Effector memory CD4-positive, alpha-beta T cell (primary cell): Measurements from ENCODE around the gene PPP2R3A.
"Not testable (repeated sequence)": the region's sequence is repeated elsewhere in the genome, so short reads cannot be mapped to it uniquely, and the experiment has no call there.

Experiments
- DNase-seq, 3 donors: peaks; one replicate each; pipeline ENCODE4 v3.0.0-alpha.2; 2020
- H3K27ac ChIP-seq: 2 replicates; pipeline ENCODE4 v1.7.0; 2013; ENCODE audit warnings: mild to moderate bottlenecking, low read length, moderate library complexity; ENCODE audit not compliant: insufficient read depth, poor library complexity, severe bottlenecking
- H3K27me3 ChIP-seq: replicated peaks from 2 replicates; pipeline ENCODE4 v1.7.0; 2013; ENCODE audit warnings: mild to moderate bottlenecking, low read length; ENCODE audit not compliant: insufficient read depth, control insufficient read depth, poor library complexity, severe bottlenecking
- H3K36me3 ChIP-seq: 2 replicates; pipeline ENCODE4 v1.7.0; 2013; ENCODE audit warnings: mild to moderate bottlenecking, low read length, moderate library complexity; ENCODE audit not compliant: control insufficient read depth, insufficient read depth
- H3K4me1 ChIP-seq: 2 replicates; pipeline ENCODE4 v1.7.0; 2013; ENCODE audit warnings: low read length, mild to moderate bottlenecking; ENCODE audit not compliant: control insufficient read depth, insufficient read depth, poor library complexity, severe bottlenecking
- H3K4me3 ChIP-seq: 2 replicates; pipeline ENCODE4 v1.7.0; 2013; ENCODE audit warnings: low read length, low read depth, mild to moderate bottlenecking; ENCODE audit not compliant: insufficient read depth, poor library complexity, severe bottlenecking
- H3K9me3 ChIP-seq: 2 replicates; pipeline ENCODE4 v1.7.0; 2013; ENCODE audit warnings: mild to moderate bottlenecking, low read length, moderate library complexity; ENCODE audit not compliant: control insufficient read depth

Gene PPP2R3A

GRCh38 chr3:135929670-135930069 is 35.9 kb upstream of the PPP2R3A start:
- Histone ChIP-seq H3K4me3 (no peak overlapping the region), H3K27me3 (no peaks in the 10 kb centered on the region), H3K9me3 (no peaks in the 10 kb centered on the region), H3K4me1 (no peaks in the 10 kb centered on the region), H3K36me3 (no peaks in the 10 kb centered on the region), H3K27ac (no peak overlapping the region)
- DNase-seq = no peak

- no peaks in the 10 kb centered on the region for H3K4me1 ChIP-seq
- H3K9me3 ChIP-seq = no peaks in the 10 kb centered on the region
- no peaks in the 10 kb centered on the region for H3K36me3 ChIP-seq
These were observed 35.3 kb upstream of the PPP2R3A start for GRCh38 chr3:135930255-135930654.

GRCh38 chr3:135935171-135935570 is 30.4 kb upstream of the PPP2R3A start:
- not testable (repeated sequence) for H3K4me1 ChIP-seq, H3K27me3 ChIP-seq, H3K4me3 ChIP-seq, DNase-seq, H3K36me3 ChIP-seq, H3K9me3 ChIP-seq, H3K27ac ChIP-seq

More at GRCh38 chr3:135930255-135930654, 35.3 kb upstream of the PPP2R3A start:
- Histone ChIP-seq H3K4me3 (no peak overlapping the region), H3K27ac (no peak overlapping the region), H3K27me3 (no peaks in the 10 kb centered on the region)
- no peak for DNase-seq

GRCh38 chr3:135937766-135938165 is 27.8 kb upstream of the PPP2R3A start:
- H3K27me3 ChIP-seq, H3K27ac ChIP-seq, H3K9me3 ChIP-seq, H3K36me3 ChIP-seq, DNase-seq, H3K4me1 ChIP-seq, H3K4me3 ChIP-seq: not testable (repeated sequence)

GRCh38 chr3:135944831-135945230 is 20.7 kb upstream of the PPP2R3A start:
- no peak overlapping the region for H3K27ac ChIP-seq
- DNase-seq = no peak

GRCh38 chr3:135950941-135951340 is 14.6 kb upstream of the PPP2R3A start:
- H3K36me3 ChIP-seq = no peaks in the 10 kb centered on the region
- no peaks in the 10 kb centered on the region for H3K4me1 ChIP-seq
- no peak for DNase-seq
- H3K9me3 ChIP-seq = no peaks in the 10 kb centered on the region
- H3K27me3 ChIP-seq = no peaks in the 10 kb centered on the region
- no peak overlapping the region for H3K4me3 ChIP-seq
- no peak overlapping the region for H3K27ac ChIP-seq

More at GRCh38 chr3:135944831-135945230, 20.7 kb upstream of the PPP2R3A start:
- Histone ChIP-seq H3K4me3 (no peak overlapping the region), H3K36me3 (no peaks in the 10 kb centered on the region), H3K4me1 (no peaks in the 10 kb centered on the region), H3K9me3 (no peaks in the 10 kb centered on the region), H3K27me3 (no peaks in the 10 kb centered on the region)

- Histone ChIP-seq H3K9me3 (no peaks in the 10 kb centered on the region), H3K27me3 (no peaks in the 10 kb centered on the region), H3K27ac (no peak overlapping the region), H3K4me1 (peaks cover 6% of the 10 kb centered on the region), H3K4me3 (no peak overlapping the region), H3K36me3 (no peaks in the 10 kb centered on the region)
- DNase-seq = no peak
These were observed 1.2 kb upstream of the PPP2R3A start for GRCh38 chr3:135964160-135964955.

GRCh38 chr3:135965129-135965505 is 411 bp upstream of the PPP2R3A start:
- Histone ChIP-seq H3K36me3 (no peaks in the 10 kb centered on the region), H3K9me3 (no peaks in the 10 kb centered on the region), H3K4me1 (peaks cover 6% of the 10 kb centered on the region), H3K27ac (no peak overlapping the region), H3K4me3 (peak overlapping the region; percentile 64), H3K27me3 (no peaks in the 10 kb centered on the region)
- DNase-seq = no peak

- H3K27me3 ChIP-seq = no peaks in the 10 kb centered on the region
- H3K4me1 ChIP-seq = peaks cover 6% of the 10 kb centered on the region
- H3K27ac ChIP-seq = no peak overlapping the region
- no peak for DNase-seq
- peak overlapping the region; percentile 64 for H3K4me3 ChIP-seq
- no peaks in the 10 kb centered on the region for H3K9me3 ChIP-seq
- no peaks in the 10 kb centered on the region for H3K36me3 ChIP-seq
These were observed 888 bp downstream of the PPP2R3A start for GRCh38 chr3:135966271-135966961.

GRCh38 chr3:135966962-135967274 is 1.4 kb downstream of the PPP2R3A start:
- Histone ChIP-seq H3K9me3 (no peaks in the 10 kb centered on the region), H3K36me3 (no peaks in the 10 kb centered on the region), H3K27ac (no peak overlapping the region), H3K4me3 (no peak overlapping the region), H3K27me3 (no peaks in the 10 kb centered on the region), H3K4me1 (peaks cover 6% of the 10 kb centered on the region)
- no peak for DNase-seq
